IMR-90 (cell line): ENCODE data around the gene EPN1.

Source experiments
- CTCF ChIP-seq: conservative IDR thresholded peaks from 2 replicates; pipeline ENCODE4 v1.5.1; 2012; ENCODE audit warnings: mild to moderate bottlenecking, low read depth, low read length, improper control_type of control experiment
- ELK1 ChIP-seq: fragments of 150-350 bp; IDR thresholded peaks from 2 replicates; pipeline ENCODE4 v1.6.1; 2016; ENCODE audit warnings: low read depth, mild to moderate bottlenecking, low read length, moderate library complexity, borderline replicate concordance
- MAFK ChIP-seq: IDR thresholded peaks from 2 replicates; pipeline ENCODE4 v1.6.1; 2012; ENCODE audit warnings: low read depth, low read length, improper control_type of control experiment
- POLR2A ChIP-seq: IDR thresholded peaks from 2 replicates; pipeline ENCODE4 v1.6.1; 2012; ENCODE audit warnings: mild to moderate bottlenecking, low read depth, low read length
- RAD21 ChIP-seq: IDR thresholded peaks from 2 replicates; pipeline ENCODE4 v1.6.1; 2012; ENCODE audit warnings: low read length, improper control_type of control experiment
- RFX5 ChIP-seq: IDR thresholded peaks from 2 replicates; pipeline ENCODE4 v1.8.0; 2012; ENCODE audit warnings: low read depth, mild to moderate bottlenecking, low read length, moderate library complexity

GRCh38 chr19:55690769-55691545 is 15.9 kb downstream of the EPN1 start:
- TF ChIP-seq POLR2A: no peak
- TF ChIP-seq RAD21: no peak
- no peak for TF ChIP-seq CTCF
- TF ChIP-seq MAFK: no peak
- TF ChIP-seq RFX5: no peak
- TF ChIP-seq ELK1: no peak
